Hindlimb muscle (tissue), 1 donor: ENCODE measurements around the gene ADGRL1. TPM values are rescaled to one million over a fixed set of nuclear protein-coding genes. Genes with fewer than 3 reads are reported as not detected.
"Not testable (repeated sequence)": the region's sequence is repeated elsewhere in the genome, so short reads cannot be mapped to it uniquely, and the experiment has no call there.

Source experiments
- DNase-seq: peaks from one replicate; pipeline ENCODE4 v3.0.0-alpha.2; 2013
- polyA plus RNA-seq: library from polyadenylated mRNA; unstranded; fragments of 120-200 nt; gene quantifications from one replicate; pipeline ENCODE4 v1.2.1, GENCODE V29; 2013; ENCODE audit not compliant: insufficient read length

Gene ADGRL1
- polyA plus RNA-seq, result 20.8 TPM

- not testable (repeated sequence) for DNase-seq
Measured at GRCh38 chr19:14205452-14206287, at the start of gene ADGRL1. TSS of gene ADGRL1 (minus strand) at chr19:14206169. CDS start at chr19:14183602, 22,567 bp downstream.

GRCh38 chr19:14255316-14255715 is 49.3 kb upstream of the ADGRL1 start:
- DNase-seq, result not testable (repeated sequence)

GRCh38 chr19:14253822-14254599 is 48.0 kb upstream of the ADGRL1 start:
- DNase-seq, result peak; percentile 42

DNA sequence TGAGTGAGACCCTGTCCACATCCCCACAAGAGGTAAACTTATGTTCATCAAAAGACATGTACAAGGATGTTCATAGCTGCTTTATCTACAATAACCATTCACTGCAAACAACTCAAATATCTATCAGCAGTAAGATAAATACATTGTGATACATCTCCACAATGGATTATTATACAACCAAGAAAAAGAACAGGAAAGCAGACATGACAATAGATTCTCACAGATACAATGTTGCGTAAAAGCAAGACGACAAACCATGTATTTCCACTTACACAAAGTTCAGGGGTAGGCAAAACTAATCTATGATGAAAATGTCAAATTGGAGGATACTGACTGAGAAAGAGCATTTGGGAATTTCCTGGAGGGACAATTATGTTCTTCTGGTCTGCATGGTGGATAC is 46.2 kb upstream of the ADGRL1 start:
- not testable (repeated sequence) for DNase-seq

DNA sequence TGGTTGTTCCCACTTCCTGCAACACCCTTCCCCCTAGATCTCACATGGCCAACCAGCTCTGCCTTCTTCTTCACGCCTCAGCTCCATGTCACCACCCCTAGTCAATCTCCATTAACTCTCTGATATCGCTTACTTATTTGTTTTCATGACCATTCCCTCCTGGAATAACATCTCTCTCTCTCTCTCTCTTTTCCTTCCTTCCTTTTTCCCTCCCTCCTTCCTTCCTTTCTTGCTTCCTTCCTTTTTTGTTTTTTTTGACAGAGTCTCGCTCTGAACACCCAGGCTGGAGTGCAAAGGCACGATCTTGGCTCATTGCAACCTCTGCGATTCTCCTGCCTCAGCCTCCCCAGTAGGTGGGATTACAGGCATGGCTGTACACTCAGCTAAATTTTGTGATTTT is 44.9 kb upstream of the ADGRL1 start:
- DNase-seq, result no peak

DNA sequence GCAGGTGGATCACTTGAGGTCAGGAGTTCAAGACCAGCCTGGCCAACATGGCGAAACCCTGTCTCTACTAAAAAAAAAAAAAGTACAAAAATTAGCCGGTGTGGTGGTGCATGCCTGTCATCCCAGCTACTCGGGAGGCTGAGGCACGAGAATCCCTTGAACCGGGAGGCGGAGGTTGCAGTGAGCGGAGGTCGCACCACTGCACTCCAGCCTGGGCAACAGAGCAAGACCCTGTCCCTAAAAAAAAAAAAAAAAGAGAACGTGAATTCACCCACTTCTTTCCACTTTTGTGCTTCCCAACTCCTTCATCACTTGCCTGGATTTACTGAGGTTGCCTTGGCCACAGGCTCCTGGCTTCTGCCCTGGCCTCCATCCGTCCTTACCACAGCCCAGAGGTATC is 44.3 kb upstream of the ADGRL1 start:
- not testable (repeated sequence) for DNase-seq

GRCh38 chr19:14249891-14250290 is 43.9 kb upstream of the ADGRL1 start:
- DNase-seq, result not testable (repeated sequence)

DNA sequence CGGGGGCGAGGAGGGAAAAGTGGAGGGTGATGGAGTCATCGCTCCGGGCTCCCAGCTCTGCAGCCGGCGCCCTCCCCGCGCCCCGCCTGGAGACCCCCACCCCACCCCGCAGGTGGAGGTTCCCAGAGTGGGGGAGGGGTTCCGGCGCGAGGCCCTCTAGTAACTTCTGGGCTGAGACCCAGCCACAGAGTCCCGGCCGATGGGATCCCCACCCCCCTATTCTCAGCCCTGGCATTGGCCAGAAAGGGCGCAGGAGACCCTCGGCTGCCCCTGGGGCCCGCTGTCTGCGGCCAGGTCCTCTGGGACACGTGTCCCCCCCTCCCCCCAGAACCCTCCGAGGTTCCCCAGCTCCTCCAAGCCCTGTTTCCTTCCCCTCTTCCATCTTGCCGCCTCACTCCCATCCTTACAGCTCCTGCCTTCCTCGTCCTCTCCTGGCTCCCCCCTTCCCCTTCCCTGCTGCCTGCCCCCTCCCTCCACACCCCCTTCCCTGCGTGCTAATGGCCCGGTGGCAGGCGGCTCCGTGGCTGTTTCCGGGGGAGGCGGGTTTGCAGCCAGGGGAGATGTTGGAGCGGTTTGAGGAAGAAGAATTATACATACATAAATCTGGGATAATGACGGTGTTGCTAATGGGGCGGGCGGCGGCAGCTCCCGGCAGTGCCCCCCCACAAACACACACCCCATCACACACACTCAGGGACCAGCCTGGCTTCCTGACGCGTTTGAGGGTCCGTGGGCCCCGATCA is 43.2 kb upstream of the ADGRL1 start:
- peak; percentile 62 for DNase-seq

- peak; percentile 88 for DNase-seq
Measured at GRCh38 chr19:14248578-14249011, 42.6 kb upstream of the ADGRL1 start.

GRCh38 chr19:14247548-14248471 is 41.8 kb upstream of the ADGRL1 start:
- DNase-seq, result not testable (repeated sequence)

DNA sequence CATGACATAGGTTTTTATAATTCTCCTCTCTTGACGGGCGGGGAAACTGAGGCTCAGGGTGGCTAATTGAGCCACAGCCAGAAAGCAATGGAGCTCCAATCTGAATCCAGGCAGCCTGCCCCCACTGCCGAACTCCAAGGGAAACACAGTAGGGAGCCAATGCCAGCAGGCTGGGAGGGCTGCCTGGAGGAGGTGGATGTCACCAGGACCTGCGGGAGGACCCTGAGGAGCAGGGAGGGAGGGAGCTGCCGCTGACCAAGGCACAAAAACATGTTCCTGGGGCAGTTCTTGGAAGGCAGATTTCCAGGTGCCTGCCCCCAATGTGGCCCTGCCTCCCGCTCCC is 41.2 kb upstream of the ADGRL1 start:
- DNase-seq, result not testable (repeated sequence)

DNA sequence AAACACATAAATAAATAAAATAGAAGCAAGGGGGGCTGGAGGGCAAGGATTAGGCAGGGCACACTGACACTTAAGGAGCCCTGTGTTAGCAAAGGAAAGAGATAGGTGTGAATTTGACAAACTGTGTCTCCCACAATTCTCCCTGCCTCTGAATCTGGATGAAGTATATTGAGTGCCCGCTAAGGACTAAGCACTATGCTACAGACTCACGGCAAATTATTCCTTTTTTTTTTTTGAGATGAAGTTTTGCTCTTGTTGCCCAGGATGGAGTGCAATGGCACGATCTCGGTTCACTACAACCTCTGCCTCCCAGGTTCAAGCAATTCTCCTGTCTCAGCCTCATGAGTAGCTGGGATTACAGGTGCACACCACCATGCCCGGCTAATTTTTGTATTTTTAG is 38.4 kb upstream of the ADGRL1 start:
- not testable (repeated sequence) for DNase-seq

- not testable (repeated sequence) for DNase-seq
Measured at GRCh38 chr19:14243718-14244117, 37.7 kb upstream of the ADGRL1 start.

DNA sequence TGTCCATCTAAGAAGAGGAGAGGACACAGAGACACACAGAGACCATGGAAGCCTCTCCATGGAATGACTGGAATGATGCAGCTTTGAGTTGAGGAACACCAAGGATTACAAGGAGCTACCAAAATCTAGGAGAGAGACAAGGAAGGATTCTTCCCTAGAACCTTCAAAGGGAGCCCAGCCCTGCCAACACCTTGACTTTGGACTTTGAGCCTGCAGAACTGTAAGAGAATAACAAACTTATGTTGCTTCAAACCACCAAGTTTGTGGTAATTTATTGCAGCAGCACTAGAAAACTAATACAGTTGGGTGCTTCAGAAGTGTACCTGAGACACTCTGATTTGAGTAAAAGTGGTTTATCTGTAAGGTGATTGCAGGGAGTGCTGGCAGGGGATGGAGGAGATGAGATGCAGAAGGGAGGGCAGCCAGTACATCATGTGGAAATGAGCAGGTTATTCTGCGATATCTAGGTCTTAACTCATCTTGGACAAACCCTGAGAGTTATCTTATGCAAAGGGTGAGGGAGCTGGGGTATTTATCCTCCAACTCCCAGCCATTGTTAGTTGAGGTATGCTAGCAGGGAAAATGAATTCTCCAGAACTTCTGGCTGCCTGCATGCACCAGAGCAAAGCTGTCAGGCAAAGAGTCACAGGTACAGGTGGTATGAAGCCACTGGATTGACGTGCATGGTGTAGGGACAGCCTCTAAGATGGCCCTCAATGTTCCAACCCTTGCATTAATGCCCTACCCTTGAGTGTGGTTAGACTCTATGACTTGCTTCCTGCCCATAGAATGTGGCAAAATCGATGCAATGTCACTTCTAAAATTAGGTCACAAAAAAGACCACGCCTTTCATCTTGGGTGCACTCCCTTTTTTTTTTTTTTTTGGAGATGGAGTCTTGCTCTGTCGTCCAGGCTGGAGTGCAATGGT is 31.3 kb upstream of the ADGRL1 start:
- no peak for DNase-seq

DNA sequence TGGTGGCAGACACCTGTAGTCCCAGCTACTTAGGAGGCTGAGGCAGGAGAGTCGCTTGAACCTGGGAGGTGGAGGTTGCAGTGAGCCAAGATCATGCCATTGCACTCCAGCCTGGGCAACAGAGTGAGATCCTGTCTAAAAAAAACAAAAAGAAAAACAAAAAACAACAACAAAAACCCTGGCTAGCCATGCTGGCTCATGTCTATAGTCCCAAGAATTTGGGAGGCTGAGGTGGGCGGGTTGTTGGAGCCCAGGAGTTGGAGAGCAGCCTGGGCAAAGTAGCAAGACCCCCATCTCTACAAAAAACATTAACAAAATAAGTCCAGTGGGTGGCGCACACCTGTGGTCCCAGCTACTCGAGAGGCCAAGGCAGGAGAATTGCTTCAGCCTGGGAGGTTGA is 27.0 kb upstream of the ADGRL1 start:
- not testable (repeated sequence) for DNase-seq

GRCh38 chr19:14228446-14229071 is 22.6 kb upstream of the ADGRL1 start:
- DNase-seq, result not testable (repeated sequence)

DNA sequence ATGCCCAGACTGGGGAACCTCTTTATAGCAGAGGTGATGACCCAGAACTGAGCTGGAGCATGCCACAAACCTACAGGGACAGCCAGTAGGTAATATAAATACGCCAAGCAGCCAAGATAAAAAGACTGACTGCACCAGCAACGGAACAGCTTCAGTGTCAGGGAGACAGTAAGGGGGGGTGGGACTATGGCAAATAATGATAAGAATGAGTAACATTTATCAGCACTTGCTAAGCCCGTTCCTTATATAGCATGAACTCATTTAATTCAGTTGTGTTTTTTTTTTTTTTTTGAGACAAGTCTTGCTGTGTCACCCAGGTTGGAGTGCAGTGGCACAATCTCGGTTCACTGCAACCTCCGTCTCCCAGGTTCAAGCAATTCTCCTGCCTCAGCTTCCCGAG is 20.5 kb upstream of the ADGRL1 start:
- not testable (repeated sequence) for DNase-seq

- DNase-seq, result no peak
Measured at GRCh38 chr19:14222886-14223285, 16.9 kb upstream of the ADGRL1 start.

DNA sequence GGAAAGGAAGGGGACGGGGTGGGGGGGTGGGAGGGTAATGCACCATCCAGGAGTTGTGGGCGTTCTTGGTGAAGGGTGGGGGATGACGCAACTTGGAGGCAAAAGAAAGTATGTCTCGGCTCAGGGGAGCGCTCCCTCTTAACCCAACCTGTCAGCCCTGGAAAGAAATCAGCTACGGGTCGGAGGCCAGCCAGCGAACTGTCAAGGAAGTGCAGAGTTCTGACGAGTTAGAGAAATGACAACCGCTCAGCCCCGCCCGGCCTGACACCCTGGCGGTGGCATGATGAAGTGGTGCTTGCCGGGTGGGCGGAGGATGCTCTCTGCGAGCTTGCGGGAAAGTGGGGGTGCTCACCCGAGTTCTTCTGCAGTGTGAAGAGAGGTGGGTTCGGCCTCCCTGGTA is 15.4 kb upstream of the ADGRL1 start:
- not testable (repeated sequence) for DNase-seq
